HepG2 (cell line): ENCODE results near the gene TRMT6. TPM values are rescaled to one million over a fixed set of nuclear protein-coding genes. Genes with fewer than 3 reads are reported as not detected.

ENCODE experiments used
- ISX ChIP-seq: sonication (generic); formaldehyde crosslinking; conservative IDR thresholded peaks from 2 replicates; pipeline ENCODE4 v1.5.0; 2020; ENCODE audit warnings: missing genetic modification reagents
- MTF1 ChIP-seq: sonication (generic); formaldehyde crosslinking; IDR thresholded peaks from 2 replicates; pipeline ENCODE4 v1.5.0; 2020; ENCODE audit warnings: missing genetic modification reagents
- PRPF4 ChIP-seq: fragments of 200-400 bp; formaldehyde crosslinking; IDR thresholded peaks from 2 replicates; pipeline ENCODE4 v1.6.1; 2016; ENCODE audit warnings: low read length, low read depth; ENCODE audit not compliant: poor library complexity, severe bottlenecking
- RBAK ChIP-seq: sonication (generic); formaldehyde crosslinking; IDR thresholded peaks from 2 replicates; pipeline ENCODE4 v1.5.1; 2020; ENCODE audit warnings: mild to moderate bottlenecking, missing genetic modification reagents
- SMC3 ChIP-seq: IDR thresholded peaks from 2 replicates; pipeline ENCODE4 v1.6.1; 2011; ENCODE audit warnings: low read length, improper control_type of control experiment
- SRF ChIP-seq: IDR thresholded peaks from 2 replicates; pipeline ENCODE4 v1.6.1; 2011; ENCODE audit warnings: mild to moderate bottlenecking, low read depth, low read length, moderate library complexity
- TEAD3 ChIP-seq: optimal IDR thresholded peaks from 2 replicates; pipeline ENCODE3; 2016; ENCODE audit warnings: borderline replicate concordance
- ZBTB20 ChIP-seq: sonication (generic); formaldehyde crosslinking; IDR thresholded peaks from 2 replicates; pipeline ENCODE4 v1.8.1; 2023; ENCODE audit warnings: missing genetic modification reagents, low read depth, mild to moderate bottlenecking, borderline replicate concordance
- polyA plus RNA-seq, 8 experiments: library from polyadenylated mRNA; depleted of rRNA in 3 of 8; stranded (reverse) in 7 of 8; unstranded in 1 of 8; fragments of >200 nt; fragmentation: Illumina TruSeq in 4 of 8; extraction: Trizol in 4 of 8; gene quantifications; 2 replicates each; pipeline versions ENCODE4 v1.2.1 to v1.2.3, GENCODE V29; 2011 to 2016; ENCODE audit warnings: low read depth in 4 of 8, missing spikeins in 1 of 8, mixed read lengths in 1 of 8; ENCODE audit not compliant: insufficient read depth in 1 of 8
- total RNA-seq, 5 experiments: library from RNA; depleted of rRNA; stranded (reverse); fragments of >200 nt; fragmentation: Illumina TruSeq; extraction: Trizol; gene quantifications; 2 replicates each; pipeline ENCODE4 v1.2.3, GENCODE V29; 2016; ENCODE audit warnings: low read depth in 1 of 5
- TF ChIP-seq, protein P1 (sequence below): sonication (generic); formaldehyde crosslinking; IDR thresholded peaks from 2 replicates; pipeline ENCODE4 v1.4.0; 2020; ENCODE audit warnings: missing genetic modification reagents, borderline replicate concordance
- TF ChIP-seq, protein P2 (sequence below): sonication (generic); formaldehyde crosslinking; IDR thresholded peaks from 2 replicates; pipeline ENCODE4 v1.5.1; 2020; ENCODE audit warnings: missing genetic modification reagents, mild to moderate bottlenecking, borderline replicate concordance
- TF ChIP-seq, protein P3 (sequence below): fragments of 450-650 bp; IDR thresholded peaks from 2 replicates; pipeline ENCODE4 v1.6.1; 2017
- TF ChIP-seq, protein P4 (sequence below): sonication (generic); formaldehyde crosslinking; IDR thresholded peaks from 2 replicates; pipeline ENCODE4 v1.4.0; 2020; ENCODE audit warnings: missing genetic modification reagents
- TF ChIP-seq, protein P5 (sequence below): sonication (generic); formaldehyde crosslinking; IDR thresholded peaks from 2 replicates; pipeline ENCODE4 v1.5.1; 2020; ENCODE audit warnings: missing genetic modification reagents, mild to moderate bottlenecking, borderline replicate concordance
- TF ChIP-seq, protein P6 (sequence below): sonication (generic); formaldehyde crosslinking; IDR thresholded peaks from 2 replicates; pipeline ENCODE4 v1.8.0; 2022; ENCODE audit warnings: mild to moderate bottlenecking, missing genetic modification reagents, moderate library complexity

Gene TRMT6
- total and polyA plus RNA-seq, 2 of the 13 experiments (the other 11 are each of a cell fraction or from before 2014, with no cell fraction given) = 10.5 to 37.8 TPM

DNA sequence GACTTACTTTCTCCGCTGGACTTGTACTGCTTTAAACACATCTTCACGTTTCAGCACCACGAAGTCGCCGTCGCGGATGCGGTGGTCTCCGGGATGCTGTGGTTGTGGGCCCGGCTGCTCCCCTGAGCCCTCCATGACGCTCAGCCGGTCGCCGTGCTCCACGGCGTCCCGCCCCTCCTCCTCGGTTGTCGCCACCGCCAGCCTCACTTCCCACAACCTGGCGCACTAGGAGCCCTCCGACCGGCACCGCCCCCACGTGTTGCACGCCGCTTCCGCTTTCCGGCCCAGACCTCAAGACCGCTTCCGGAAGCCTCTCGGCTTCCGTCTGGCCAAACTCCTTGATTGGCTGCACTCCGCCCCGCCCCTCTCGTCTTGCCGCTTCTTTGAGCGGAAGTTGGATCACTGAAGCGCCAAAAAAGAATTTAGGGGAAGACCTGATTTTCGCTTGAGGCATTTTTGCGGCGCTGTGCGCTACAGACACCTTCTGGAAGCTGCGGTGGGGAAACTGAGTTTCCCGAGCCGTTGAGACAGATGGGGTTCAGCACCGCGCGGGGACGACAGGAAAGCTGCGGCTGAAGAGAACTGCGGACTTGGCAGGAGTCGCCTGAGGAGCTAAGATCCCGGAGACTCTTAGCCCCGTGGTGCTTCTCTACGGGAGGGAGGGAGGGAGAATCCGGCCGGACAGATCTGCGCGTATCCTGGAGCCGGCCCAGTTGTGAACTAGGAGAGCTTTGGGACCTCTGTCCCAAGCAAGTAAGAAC, at the start of gene TRMT6, which contains the start of gene MCM8 (continued):
- TF ChIP-seq, protein P1, sequence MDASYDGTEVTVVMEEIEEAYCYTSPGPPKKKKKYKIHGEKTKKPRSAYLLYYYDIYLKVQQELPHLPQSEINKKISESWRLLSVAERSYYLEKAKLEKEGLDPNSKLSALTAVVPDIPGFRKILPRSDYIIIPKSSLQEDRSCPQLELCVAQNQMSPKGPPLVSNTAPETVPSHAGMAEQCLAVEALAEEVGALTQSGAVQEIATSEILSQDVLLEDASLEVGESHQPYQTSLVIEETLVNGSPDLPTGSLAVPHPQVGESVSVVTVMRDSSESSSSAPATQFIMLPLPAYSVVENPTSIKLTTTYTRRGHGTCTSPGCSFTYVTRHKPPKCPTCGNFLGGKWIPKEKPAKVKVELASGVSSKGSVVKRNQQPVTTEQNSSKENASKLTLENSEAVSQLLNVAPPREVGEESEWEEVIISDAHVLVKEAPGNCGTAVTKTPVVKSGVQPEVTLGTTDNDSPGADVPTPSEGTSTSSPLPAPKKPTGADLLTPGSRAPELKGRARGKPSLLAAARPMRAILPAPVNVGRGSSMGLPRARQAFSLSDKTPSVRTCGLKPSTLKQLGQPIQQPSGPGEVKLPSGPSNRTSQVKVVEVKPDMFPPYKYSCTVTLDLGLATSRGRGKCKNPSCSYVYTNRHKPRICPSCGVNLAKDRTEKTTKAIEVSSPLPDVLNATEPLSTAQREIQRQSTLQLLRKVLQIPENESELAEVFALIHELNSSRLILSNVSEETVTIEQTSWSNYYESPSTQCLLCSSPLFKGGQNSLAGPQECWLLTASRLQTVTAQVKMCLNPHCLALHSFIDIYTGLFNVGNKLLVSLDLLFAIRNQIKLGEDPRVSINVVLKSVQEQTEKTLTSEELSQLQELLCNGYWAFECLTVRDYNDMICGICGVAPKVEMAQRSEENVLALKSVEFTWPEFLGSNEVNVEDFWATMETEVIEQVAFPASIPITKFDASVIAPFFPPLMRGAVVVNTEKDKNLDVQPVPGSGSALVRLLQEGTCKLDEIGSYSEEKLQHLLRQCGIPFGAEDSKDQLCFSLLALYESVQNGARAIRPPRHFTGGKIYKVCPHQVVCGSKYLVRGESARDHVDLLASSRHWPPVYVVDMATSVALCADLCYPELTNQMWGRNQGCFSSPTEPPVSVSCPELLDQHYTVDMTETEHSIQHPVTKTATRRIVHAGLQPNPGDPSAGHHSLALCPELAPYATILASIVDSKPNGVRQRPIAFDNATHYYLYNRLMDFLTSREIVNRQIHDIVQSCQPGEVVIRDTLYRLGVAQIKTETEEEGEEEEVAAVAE (CRISPR knock-in tag) = peak; percentile 94
- TF ChIP-seq SRF = peak; percentile 73; the same call in 1 of the 2 replicates
- TF ChIP-seq PRPF4 = no peak
- TF ChIP-seq, protein P2, sequence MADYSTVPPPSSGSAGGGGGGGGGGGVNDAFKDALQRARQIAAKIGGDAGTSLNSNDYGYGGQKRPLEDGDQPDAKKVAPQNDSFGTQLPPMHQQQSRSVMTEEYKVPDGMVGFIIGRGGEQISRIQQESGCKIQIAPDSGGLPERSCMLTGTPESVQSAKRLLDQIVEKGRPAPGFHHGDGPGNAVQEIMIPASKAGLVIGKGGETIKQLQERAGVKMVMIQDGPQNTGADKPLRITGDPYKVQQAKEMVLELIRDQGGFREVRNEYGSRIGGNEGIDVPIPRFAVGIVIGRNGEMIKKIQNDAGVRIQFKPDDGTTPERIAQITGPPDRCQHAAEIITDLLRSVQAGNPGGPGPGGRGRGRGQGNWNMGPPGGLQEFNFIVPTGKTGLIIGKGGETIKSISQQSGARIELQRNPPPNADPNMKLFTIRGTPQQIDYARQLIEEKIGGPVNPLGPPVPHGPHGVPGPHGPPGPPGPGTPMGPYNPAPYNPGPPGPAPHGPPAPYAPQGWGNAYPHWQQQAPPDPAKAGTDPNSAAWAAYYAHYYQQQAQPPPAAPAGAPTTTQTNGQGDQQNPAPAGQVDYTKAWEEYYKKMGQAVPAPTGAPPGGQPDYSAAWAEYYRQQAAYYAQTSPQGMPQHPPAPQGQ = no peak
- TF ChIP-seq MTF1 (CRISPR knock-in tag) = no peak
- TF ChIP-seq SMC3 = no peak; the same call in 1 of the 2 replicates
- TF ChIP-seq ZBTB20 = no peak
- TF ChIP-seq, protein P3, sequence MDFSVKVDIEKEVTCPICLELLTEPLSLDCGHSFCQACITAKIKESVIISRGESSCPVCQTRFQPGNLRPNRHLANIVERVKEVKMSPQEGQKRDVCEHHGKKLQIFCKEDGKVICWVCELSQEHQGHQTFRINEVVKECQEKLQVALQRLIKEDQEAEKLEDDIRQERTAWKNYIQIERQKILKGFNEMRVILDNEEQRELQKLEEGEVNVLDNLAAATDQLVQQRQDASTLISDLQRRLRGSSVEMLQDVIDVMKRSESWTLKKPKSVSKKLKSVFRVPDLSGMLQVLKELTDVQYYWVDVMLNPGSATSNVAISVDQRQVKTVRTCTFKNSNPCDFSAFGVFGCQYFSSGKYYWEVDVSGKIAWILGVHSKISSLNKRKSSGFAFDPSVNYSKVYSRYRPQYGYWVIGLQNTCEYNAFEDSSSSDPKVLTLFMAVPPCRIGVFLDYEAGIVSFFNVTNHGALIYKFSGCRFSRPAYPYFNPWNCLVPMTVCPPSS = no peak
- TF ChIP-seq, protein P4, sequence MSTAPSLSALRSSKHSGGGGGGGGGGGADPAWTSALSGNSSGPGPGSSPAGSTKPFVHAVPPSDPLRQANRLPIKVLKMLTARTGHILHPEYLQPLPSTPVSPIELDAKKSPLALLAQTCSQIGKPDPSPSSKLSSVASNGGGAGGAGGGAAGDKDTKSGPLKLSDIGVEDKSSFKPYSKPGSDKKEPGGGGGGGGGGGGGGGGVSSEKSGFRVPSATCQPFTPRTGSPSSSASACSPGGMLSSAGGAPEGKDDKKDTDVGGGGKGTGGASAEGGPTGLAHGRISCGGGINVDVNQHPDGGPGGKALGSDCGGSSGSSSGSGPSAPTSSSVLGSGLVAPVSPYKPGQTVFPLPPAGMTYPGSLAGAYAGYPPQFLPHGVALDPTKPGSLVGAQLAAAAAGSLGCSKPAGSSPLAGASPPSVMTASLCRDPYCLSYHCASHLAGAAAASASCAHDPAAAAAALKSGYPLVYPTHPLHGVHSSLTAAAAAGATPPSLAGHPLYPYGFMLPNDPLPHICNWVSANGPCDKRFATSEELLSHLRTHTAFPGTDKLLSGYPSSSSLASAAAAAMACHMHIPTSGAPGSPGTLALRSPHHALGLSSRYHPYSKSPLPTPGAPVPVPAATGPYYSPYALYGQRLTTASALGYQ = peak; percentile 75; the same call in 1 of the 2 replicates
- TF ChIP-seq TEAD3 (CRISPR knock-in tag) = peak; percentile 69
- TF ChIP-seq, protein P5, sequence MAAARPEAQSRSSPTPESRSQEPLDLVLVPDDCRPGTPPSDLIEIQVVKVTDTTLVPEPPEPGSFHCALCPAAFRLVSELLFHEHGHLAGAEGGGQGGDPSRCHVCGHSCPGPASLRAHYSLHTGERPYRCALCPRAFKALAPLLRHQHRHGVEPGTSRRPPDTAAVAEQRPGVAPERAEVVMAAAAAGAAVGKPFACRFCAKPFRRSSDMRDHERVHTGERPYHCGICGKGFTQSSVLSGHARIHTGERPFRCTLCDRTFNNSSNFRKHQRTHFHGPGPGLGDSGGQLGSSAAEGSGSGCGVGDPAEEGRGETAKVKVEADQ = peak; percentile 79; the same call in 1 of the 2 replicates
- TF ChIP-seq ISX = peak; percentile 76; the same call in 1 of the 2 replicates
- TF ChIP-seq, protein P6, sequence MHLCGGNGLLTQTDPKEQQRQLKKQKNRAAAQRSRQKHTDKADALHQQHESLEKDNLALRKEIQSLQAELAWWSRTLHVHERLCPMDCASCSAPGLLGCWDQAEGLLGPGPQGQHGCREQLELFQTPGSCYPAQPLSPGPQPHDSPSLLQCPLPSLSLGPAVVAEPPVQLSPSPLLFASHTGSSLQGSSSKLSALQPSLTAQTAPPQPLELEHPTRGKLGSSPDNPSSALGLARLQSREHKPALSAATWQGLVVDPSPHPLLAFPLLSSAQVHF (CRISPR knock-in tag) = no peak
- 0 out of 2 replicates have a peak, but pooled peaks have one; percentile 48 for TF ChIP-seq RBAK
